Lower leg skin (tissue), 3 donors: ENCODE results near the gene POLA1.

Source experiments
- POLR2A ChIP-seq, 2 donors: fragments of 450-650 bp; IDR thresholded peaks; one replicate each; pipeline ENCODE4 v1.6.1; 2016 to 2017; ENCODE audit warnings: antibody characterized with exemption in 2 of 2, mild to moderate bottlenecking in 1 of 2, moderate library complexity in 1 of 2
- TF ChIP-seq, protein P1 (sequence below), 3 donors: fragments of 450-650 bp; IDR thresholded peaks; one replicate each; pipeline ENCODE4 v1.5.1; 2016; ENCODE audit warnings: antibody characterized with exemption in 3 of 3, mild to moderate bottlenecking in 3 of 3, moderate library complexity in 2 of 3

DNA sequence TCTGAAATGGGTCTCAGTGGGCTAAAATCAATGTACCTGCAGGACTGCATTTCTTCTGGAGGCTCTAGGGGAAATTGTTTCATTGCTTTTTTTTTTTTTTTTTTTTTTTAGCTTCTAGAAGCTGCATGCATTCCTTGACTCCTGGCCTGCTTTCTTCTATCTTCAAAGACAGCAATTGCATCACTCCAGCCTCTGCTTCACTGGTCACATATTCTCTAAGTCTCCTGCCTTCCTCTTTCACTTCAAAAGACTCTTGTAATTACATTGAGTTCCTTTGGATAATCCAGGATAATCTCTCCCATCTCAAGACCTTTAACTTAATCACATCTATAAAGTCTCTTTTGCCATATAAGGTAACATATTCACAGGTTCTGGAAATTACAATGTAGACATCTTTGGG lies 35.3 kb upstream of the POLA1 start:
- no peak for TF ChIP-seq POLR2A (IDR thresholded peaks at IDR 0.05)
- TF ChIP-seq, protein P1, sequence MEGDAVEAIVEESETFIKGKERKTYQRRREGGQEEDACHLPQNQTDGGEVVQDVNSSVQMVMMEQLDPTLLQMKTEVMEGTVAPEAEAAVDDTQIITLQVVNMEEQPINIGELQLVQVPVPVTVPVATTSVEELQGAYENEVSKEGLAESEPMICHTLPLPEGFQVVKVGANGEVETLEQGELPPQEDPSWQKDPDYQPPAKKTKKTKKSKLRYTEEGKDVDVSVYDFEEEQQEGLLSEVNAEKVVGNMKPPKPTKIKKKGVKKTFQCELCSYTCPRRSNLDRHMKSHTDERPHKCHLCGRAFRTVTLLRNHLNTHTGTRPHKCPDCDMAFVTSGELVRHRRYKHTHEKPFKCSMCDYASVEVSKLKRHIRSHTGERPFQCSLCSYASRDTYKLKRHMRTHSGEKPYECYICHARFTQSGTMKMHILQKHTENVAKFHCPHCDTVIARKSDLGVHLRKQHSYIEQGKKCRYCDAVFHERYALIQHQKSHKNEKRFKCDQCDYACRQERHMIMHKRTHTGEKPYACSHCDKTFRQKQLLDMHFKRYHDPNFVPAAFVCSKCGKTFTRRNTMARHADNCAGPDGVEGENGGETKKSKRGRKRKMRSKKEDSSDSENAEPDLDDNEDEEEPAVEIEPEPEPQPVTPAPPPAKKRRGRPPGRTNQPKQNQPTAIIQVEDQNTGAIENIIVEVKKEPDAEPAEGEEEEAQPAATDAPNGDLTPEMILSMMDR (IDR thresholded peaks at IDR 0.05), result no peak
